HCT116 (cell line): ENCODE results near the gene BORCS8. TPM values are rescaled to one million over a fixed set of nuclear protein-coding genes. Genes with fewer than 3 reads are reported as not detected.

Experiments
- ATAC-seq: fragments of 200-7000 bp; cut with Tn5 transposase; 2 replicates; pipeline ENCODE4 v1.9.1; 2020; ENCODE audit warnings: mild to moderate bottlenecking, moderate library complexity
- BruUV-seq: library from RNA; stranded (reverse); fragments of 400-500 nt; replicated peaks from 2 replicates; lab custom pipeline; 2021; lab: Mats Ljungman, UMichigan
- CTCF ChIA-PET: fragments of 300-600 bp; sonication (Branson Sonifier 250); formaldehyde crosslinking; loops from one replicate; lab custom pipeline; 2021; ENCODE audit warnings: antibody characterized with exemption; lab: Charles Lee
- POLR2A ChIA-PET: fragments of 300-600, 350-600 bp; sonication (Branson Sonifier 250); formaldehyde crosslinking; loops from one replicate; lab custom pipeline; 2021; ENCODE audit warnings: antibody characterized with exemption; lab: Charles Lee
- RAD21 ChIA-PET, 2 experiments: fragments of 300-600 bp; sonication (Branson Sonifier 250); formaldehyde crosslinking; loops; one replicate each; lab custom pipeline; 2023; ENCODE audit warnings: low total read pairs in 2 of 2; ENCODE audit not compliant: uncharacterized antibody in 2 of 2, unreplicated experiment in 2 of 2, low non-redundant PET in 1 of 2; lab: Charles Lee
- DNase-seq: peaks from one replicate; pipeline ENCODE4 v3.0.0-alpha.2; 2010; ENCODE audit warnings: low read depth, low spot score
- H2AFZ ChIP-seq: fragments of 200-600 bp; shearing (Covaris generic), sonication (generic); 2 replicates; pipeline ENCODE4 v1.6.1; 2017; ENCODE audit warnings: low read depth, mixed run types, mixed read lengths, antibody characterized with exemption, low read length; ENCODE audit not compliant: poor library complexity, severe bottlenecking
- H3K27ac ChIP-seq: 2 replicates; pipeline ENCODE4 v1.5.1; 2012; ENCODE audit warnings: low read depth, low read length
- H3K27me3 ChIP-seq: fragments of 200-600 bp; sonication (generic); 2 replicates; pipeline ENCODE4 v1.6.1; 2016; ENCODE audit warnings: mixed run types, low read length, mixed read lengths; ENCODE audit not compliant: insufficient read depth
- H3K36me3 ChIP-seq, 2 experiments: fragments of 200-500 bp in 1 of 2; fragments of 200-600 bp in 1 of 2; sonication (Bioruptor generic) in 1 of 2; sonication (generic) in 1 of 2; 2 replicates each; pipeline versions ENCODE4 v1.5.1 to v1.6.1; 2014 to 2016; ENCODE audit warnings: low read length in 2 of 2, inconsistent platforms in 1 of 2, mixed read lengths in 1 of 2, mixed run types in 1 of 2; ENCODE audit not compliant: insufficient read depth in 2 of 2, control insufficient read depth in 1 of 2
- H3K4me1 ChIP-seq, 2 experiments: fragments of 200-600 bp in 1 of 2; sonication (generic) in 1 of 2; 2 replicates each; pipeline versions ENCODE4 v1.5.1 to v1.6.1; 2012 to 2017; ENCODE audit warnings: low read length in 2 of 2, inconsistent platforms in 1 of 2, mild to moderate bottlenecking in 1 of 2, mixed read lengths in 1 of 2, mixed run types in 1 of 2, moderate library complexity in 1 of 2; ENCODE audit not compliant: insufficient read depth in 2 of 2, control insufficient read depth in 1 of 2
- H3K4me2 ChIP-seq: fragments of 200-600 bp; sonication (generic); 2 replicates; pipeline ENCODE4 v1.6.1; 2017; ENCODE audit warnings: mixed run types, low read length, mixed read lengths
- H3K4me3 ChIP-seq, 2 experiments: fragments of 200-600 bp in 1 of 2; sonication (generic) in 1 of 2; replicated peaks in 1 of 2; 2 replicates each; pipeline ENCODE4 v1.5.1; 2011 to 2016; ENCODE audit warnings: low read length in 2 of 2, control low read depth in 1 of 2, low read depth in 1 of 2, mild to moderate bottlenecking in 1 of 2, mixed read lengths in 1 of 2, mixed run types in 1 of 2
- H3K79me2 ChIP-seq: fragments of 200-600 bp; sonication (generic); 2 replicates; pipeline ENCODE4 v1.6.1; 2017; ENCODE audit warnings: mild to moderate bottlenecking, mixed run types, low read length, moderate library complexity, mixed read lengths; ENCODE audit not compliant: insufficient read depth
- H3K9ac ChIP-seq: fragments of 200-600 bp; sonication (generic); 2 replicates; pipeline ENCODE4 v1.6.1; 2016; ENCODE audit warnings: low read length, mixed read lengths
- H3K9me2 ChIP-seq: fragments of 200-600 bp; sonication (generic), shearing (Covaris generic); 2 replicates; pipeline ENCODE4 v1.6.1; 2017; ENCODE audit warnings: mixed run types, mild to moderate bottlenecking, moderate library complexity; ENCODE audit not compliant: insufficient read depth
- H3K9me3 ChIP-seq, 2 experiments: fragments of 200-500 bp in 1 of 2; fragments of 200-600 bp in 1 of 2; sonication (Bioruptor generic) in 1 of 2; sonication (generic) in 1 of 2; 2 replicates each; pipeline ENCODE4 v1.6.1; 2014 to 2017; ENCODE audit warnings: low read length in 2 of 2, mixed read lengths in 2 of 2, inconsistent platforms in 1 of 2, low read depth in 1 of 2, mild to moderate bottlenecking in 1 of 2, mixed run types in 1 of 2, moderate library complexity in 1 of 2; ENCODE audit not compliant: control insufficient read depth in 1 of 2, insufficient read depth in 1 of 2
- H4K20me1 ChIP-seq: fragments of 200-600 bp; sonication (generic), shearing (Covaris generic); 2 replicates; pipeline ENCODE4 v1.6.1; 2017; ENCODE audit warnings: mixed run types, mild to moderate bottlenecking, moderate library complexity; ENCODE audit not compliant: insufficient read depth
- CTCF ChIP-seq, 3 experiments: fragments of 200-600 bp in 1 of 3; sonication (generic) in 1 of 3; IDR thresholded peaks in 2 of 3; conservative IDR thresholded peaks in 1 of 3; 2 replicates each; pipeline ENCODE4 v1.5.1; 2012 to 2017; ENCODE audit warnings: low read depth in 2 of 3, low read length in 2 of 3, antibody characterized with exemption in 1 of 3, borderline replicate concordance in 1 of 3, control low read depth in 1 of 3, mild to moderate bottlenecking in 1 of 3, mixed read lengths in 1 of 3, mixed run types in 1 of 3, moderate library complexity in 1 of 3; ENCODE audit not compliant: insufficient read depth in 1 of 3
- EGR1 ChIP-seq: IDR thresholded peaks from 2 replicates; pipeline ENCODE4 v1.6.1; 2012; ENCODE audit warnings: low read depth
- EZH2phosphoT487 ChIP-seq: fragments of 200-600 bp; IDR thresholded peaks from 2 replicates; pipeline ENCODE4 v1.6.1; 2018; ENCODE audit warnings: antibody characterized with exemption, borderline replicate concordance
- FOSL1 ChIP-seq: IDR thresholded peaks from 2 replicates; pipeline ENCODE4 v1.6.1; 2012; ENCODE audit warnings: low read depth
- JUND ChIP-seq: IDR thresholded peaks from 2 replicates; pipeline ENCODE4 v1.6.1; 2012
- POLR2AphosphoS5 ChIP-seq: IDR thresholded peaks from 2 replicates; pipeline ENCODE4 v1.6.1; 2011; ENCODE audit warnings: mild to moderate bottlenecking, low read depth, low read length, moderate library complexity
- RAD21 ChIP-seq: IDR thresholded peaks from 2 replicates; pipeline ENCODE4 v1.6.1; 2012; ENCODE audit warnings: low read depth, mild to moderate bottlenecking
- SIN3A ChIP-seq: IDR thresholded peaks from 2 replicates; pipeline ENCODE4 v1.6.1; 2012; ENCODE audit warnings: low read depth
- SP1 ChIP-seq: IDR thresholded peaks from 2 replicates; pipeline ENCODE4 v1.6.1; 2012; ENCODE audit warnings: low read depth
- SRF ChIP-seq: IDR thresholded peaks from 2 replicates; pipeline ENCODE4 v1.6.1; 2012; ENCODE audit warnings: low read depth
- ZBTB33 ChIP-seq: IDR thresholded peaks from 2 replicates; pipeline ENCODE4 v1.6.1; 2011; ENCODE audit warnings: mild to moderate bottlenecking, low read length, moderate library complexity; ENCODE audit not compliant: insufficient replicate concordance; ENCODE audit errors: extremely low read depth
- intact Hi-C: fragments of 100-400 bp; cut with micrococcal nuclease; formaldehyde crosslinking; loops from 2 replicates; pipeline ENCODE4 v1.10.0; 2022
- total RNA-seq: library from RNA; stranded (reverse); gene quantifications from one replicate; pipeline ENCODE4 v1.2.1, GENCODE V29; 2021; ENCODE audit not compliant: unreplicated experiment

BORCS8 gene
- total RNA-seq, 1 experiment from 2014 or later: 17.1 TPM

- no peak overlapping the region for H3K27ac ChIP-seq
- ATAC-seq (no peak), DNase-seq (no peak)
- intact Hi-C loops: no loop called here
- peaks cover 9 to 14% of the 10 kb centered on the region in 2 experiments for H3K4me1 ChIP-seq
- ChIA-PET POLR2A (no interaction called here), CTCF (interaction anchor here (1.4 kb wide), 1 partner anchor 12 kb away, joined by 3 read pairs; no protein-coding TSS in a partner anchor), RAD21 (no interaction called here)
- H3K9me3 ChIP-seq: peaks cover 0 to 3% of the 10 kb centered on the region in 2 experiments; a peak in 1 of 4 replicates
- H3K27me3 ChIP-seq: peaks cover 6% of the 10 kb centered on the region; the same call in 1 of the 2 replicates
- no peak overlapping the region for H3K4me2 ChIP-seq
- no TSS peak for BruUV-seq
- H2AFZ ChIP-seq: no peak overlapping the region
- H4K20me1 ChIP-seq: no peaks in the 10 kb centered on the region
- H3K9me2 ChIP-seq: no peaks in the 10 kb centered on the region
- H3K79me2 ChIP-seq: no peaks in the 10 kb centered on the region
- no peak for TF ChIP-seq EZH2phosphoT487
- no peak for TF ChIP-seq CTCF (IDR thresholded peaks at IDR 0.05 in 2 of 3, conservative IDR thresholded peaks at IDR 0.05 in 1 of 3; ENCODE audit: borderline replicate concordance in 1 of 3, insufficient read depth in 1 of 3, low read depth in 2 of 3, low read length in 2 of 3)
- TF ChIP-seq SRF: no peak
- TF ChIP-seq JUND: no peak
- TF ChIP-seq ZBTB33: no peak
- TF ChIP-seq POLR2AphosphoS5: no peak
- TF ChIP-seq RAD21: no peak
- TF ChIP-seq EGR1: no peak
- TF ChIP-seq SP1: no peak
- TF ChIP-seq FOSL1: no peak
- TF ChIP-seq SIN3A: no peak
- no peak overlapping the region for H3K9ac ChIP-seq
- H3K4me3 ChIP-seq: no peak overlapping the region
- no peaks in the 10 kb centered on the region for H3K36me3 ChIP-seq
These were observed 34.7 kb upstream of the BORCS8 start for GRCh38 chr19:19226663-19227062.
